Mucosa of rectum (tissue), 2 donors: ENCODE results near the gene ADORA2A.
A peak's percentile ranks its signal among the peaks of the same experiment; 100 is the strongest.

Experiments used
- H3K27ac ChIP-seq, 2 donors: one replicate each; pipeline ENCODE4 v1.7.0; 2013; ENCODE audit warnings: inconsistent platforms in 2 of 2, low read depth in 2 of 2, low read length in 2 of 2
- H3K27me3 ChIP-seq, 2 donors: one replicate each; pipeline ENCODE4 v1.7.0; 2013; ENCODE audit warnings: low read length in 2 of 2; ENCODE audit not compliant: control insufficient read depth in 2 of 2, insufficient read depth in 2 of 2
- H3K36me3 ChIP-seq, 2 donors: one replicate each; pipeline ENCODE4 v1.7.0; 2013; ENCODE audit warnings: low read length in 2 of 2; ENCODE audit not compliant: control insufficient read depth in 2 of 2, insufficient read depth in 2 of 2
- H3K4me1 ChIP-seq, 2 donors: one replicate each; pipeline ENCODE4 v1.7.0; 2013; ENCODE audit warnings: low read length in 2 of 2, mild to moderate bottlenecking in 1 of 2; ENCODE audit not compliant: control insufficient read depth in 2 of 2, insufficient read depth in 2 of 2
- H3K4me3 ChIP-seq, 2 donors: one replicate each; pipeline ENCODE4 v1.7.0; 2013; ENCODE audit warnings: low read length in 2 of 2
- H3K9ac ChIP-seq, 2 donors: one replicate each; pipeline ENCODE4 v1.7.0; 2013; ENCODE audit warnings: low read length in 2 of 2, low read depth in 1 of 2, mild to moderate bottlenecking in 1 of 2
- H3K9me3 ChIP-seq, 2 donors: one replicate each; pipeline ENCODE4 v1.7.0; 2013; ENCODE audit warnings: low read length in 2 of 2; ENCODE audit not compliant: control insufficient read depth in 2 of 2
- donor health status: healthy.
- donor health status: Normal muscosa, but diverticular disease.

ADORA2A gene

DNA sequence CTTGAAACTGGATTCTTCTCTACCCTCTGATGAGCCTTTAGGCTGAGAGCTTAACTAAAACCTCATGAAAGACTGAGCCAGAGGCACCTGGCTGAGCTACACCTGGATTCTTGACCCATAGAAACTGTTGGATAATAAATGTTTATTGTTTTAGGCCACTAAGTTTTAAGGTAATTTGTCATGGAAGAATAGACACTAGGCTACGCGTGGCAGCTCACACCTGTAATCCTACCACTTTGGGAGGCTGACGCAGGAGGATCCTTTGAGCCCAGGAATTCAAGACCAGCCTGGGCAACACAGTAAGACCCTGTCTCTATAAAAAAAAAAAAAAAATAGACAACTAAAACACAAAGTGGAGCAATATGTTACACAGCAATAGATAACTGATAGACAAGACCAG lies 38.6 kb downstream of the ADORA2A start:
- Histone ChIP-seq H3K9ac (no peak overlapping the region), H3K4me1 (peaks cover 0 to 6% of the 10 kb centered on the region in 2 donors), H3K36me3 (no peaks in the 10 kb centered on the region), H3K27me3 (no peaks in the 10 kb centered on the region), H3K27ac (no peak overlapping the region), H3K9me3 (no peaks in the 10 kb centered on the region), H3K4me3 (no peak overlapping the region)

DNA sequence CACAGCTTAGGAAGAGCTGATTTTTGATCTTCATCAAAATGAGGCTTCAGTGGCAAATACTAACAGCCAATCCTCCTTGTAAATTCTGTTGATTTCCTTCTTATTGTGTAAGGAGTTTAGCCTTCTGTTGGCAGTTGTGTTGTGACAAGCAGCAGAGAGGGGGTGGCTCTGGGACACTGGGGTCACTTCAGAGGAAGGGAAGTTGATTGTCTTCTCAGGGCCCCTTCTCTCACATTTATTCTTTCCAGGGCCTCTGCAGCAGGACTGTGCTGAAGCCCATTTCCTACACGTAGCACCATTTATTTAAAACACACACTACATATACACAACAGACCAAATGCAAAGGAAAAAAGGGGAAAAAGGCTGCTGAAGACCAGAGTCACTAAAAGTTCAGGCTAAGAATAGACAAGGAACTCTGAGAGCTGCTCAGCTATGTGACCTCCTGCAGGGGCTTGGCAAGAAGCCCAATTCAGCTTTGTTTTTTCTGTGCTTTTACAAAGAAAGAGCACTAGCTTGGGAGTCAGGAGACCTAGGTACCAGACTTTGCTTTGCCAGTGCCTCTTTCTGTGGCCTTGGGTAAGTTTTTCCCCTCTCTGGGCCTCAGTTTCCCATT lies 39.4 kb downstream of the ADORA2A start:
- Histone ChIP-seq H3K9me3 (no peaks in the 10 kb centered on the region), H3K27me3 (no peaks in the 10 kb centered on the region), H3K27ac (peak overlapping the region in 1 of 2 donors; percentile 23), H3K4me3 (no peak overlapping the region), H3K36me3 (no peaks in the 10 kb centered on the region), H3K9ac (no peak overlapping the region), H3K4me1 (peaks cover 0 to 6% of the 10 kb centered on the region in 2 donors)

- H3K4me3 ChIP-seq = no peak overlapping the region
- H3K9ac ChIP-seq = no peak overlapping the region
- H3K4me1 ChIP-seq = peaks cover 0 to 6% of the 10 kb centered on the region in 2 donors
- H3K27ac ChIP-seq = no peak overlapping the region
- no peaks in the 10 kb centered on the region for H3K36me3 ChIP-seq
- H3K9me3 ChIP-seq = no peaks in the 10 kb centered on the region
- H3K27me3 ChIP-seq = no peaks in the 10 kb centered on the region
Measured at GRCh38 chr22:24467340-24467739, 39.9 kb downstream of the ADORA2A start.

GRCh38 chr22:24471570-24471969 lies 44.2 kb downstream of the ADORA2A start:
- Histone ChIP-seq H3K9me3 (no peaks in the 10 kb centered on the region), H3K27me3 (no peaks in the 10 kb centered on the region), H3K4me1 (peaks cover 0 to 1% of the 10 kb centered on the region in 2 donors), H3K9ac (no peak overlapping the region), H3K27ac (no peak overlapping the region), H3K36me3 (no peaks in the 10 kb centered on the region), H3K4me3 (no peak overlapping the region)

DNA sequence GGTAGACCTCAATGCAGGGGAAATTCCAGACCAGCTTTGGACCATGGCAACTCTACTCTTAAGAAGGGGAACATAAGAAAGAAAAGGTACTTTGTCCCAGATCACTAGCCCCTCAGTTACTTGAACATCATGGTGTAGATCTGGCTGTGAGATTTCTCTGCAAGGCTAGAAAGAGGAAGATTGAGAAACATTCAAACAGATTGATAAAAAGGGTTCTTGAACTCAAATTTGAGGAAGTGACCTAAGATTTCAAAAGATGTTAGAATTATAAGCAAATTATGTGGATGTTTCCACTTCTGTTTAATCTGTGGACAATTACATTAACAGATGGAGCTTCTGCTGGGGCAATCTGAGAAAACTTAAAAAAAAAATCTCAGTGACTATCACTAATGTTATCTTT lies 45.9 kb downstream of the ADORA2A start:
- H3K36me3 ChIP-seq = no peaks in the 10 kb centered on the region
- H3K9me3 ChIP-seq = no peaks in the 10 kb centered on the region
- H3K27ac ChIP-seq = no peak overlapping the region
- no peak overlapping the region for H3K4me3 ChIP-seq
- H3K27me3 ChIP-seq = no peaks in the 10 kb centered on the region
- no peaks in the 10 kb centered on the region for H3K4me1 ChIP-seq
- no peak overlapping the region for H3K9ac ChIP-seq

DNA sequence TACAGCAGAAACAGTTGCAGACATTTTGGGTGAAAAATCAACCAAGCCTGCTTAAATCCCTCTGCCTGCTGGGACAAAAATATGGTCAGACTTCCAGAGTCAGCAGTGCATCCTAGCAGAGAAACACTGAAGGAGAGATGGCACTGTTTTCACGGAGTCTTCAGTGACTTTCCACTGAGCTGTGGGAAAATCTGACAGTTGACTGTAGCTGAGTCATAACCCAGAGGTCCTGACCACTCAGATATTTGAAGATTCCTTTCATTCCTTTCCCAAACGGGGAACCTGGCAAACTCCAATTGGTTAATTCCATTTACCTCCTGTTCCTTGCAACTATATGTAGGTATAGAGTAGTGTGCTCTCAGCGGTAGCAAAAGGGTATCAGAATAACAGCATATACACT lies 46.8 kb downstream of the ADORA2A start:
- Histone ChIP-seq H3K4me1 (no peaks in the 10 kb centered on the region), H3K9me3 (no peaks in the 10 kb centered on the region), H3K4me3 (no peak overlapping the region), H3K36me3 (no peaks in the 10 kb centered on the region), H3K9ac (no peak overlapping the region), H3K27me3 (no peaks in the 10 kb centered on the region), H3K27ac (no peak overlapping the region)

DNA sequence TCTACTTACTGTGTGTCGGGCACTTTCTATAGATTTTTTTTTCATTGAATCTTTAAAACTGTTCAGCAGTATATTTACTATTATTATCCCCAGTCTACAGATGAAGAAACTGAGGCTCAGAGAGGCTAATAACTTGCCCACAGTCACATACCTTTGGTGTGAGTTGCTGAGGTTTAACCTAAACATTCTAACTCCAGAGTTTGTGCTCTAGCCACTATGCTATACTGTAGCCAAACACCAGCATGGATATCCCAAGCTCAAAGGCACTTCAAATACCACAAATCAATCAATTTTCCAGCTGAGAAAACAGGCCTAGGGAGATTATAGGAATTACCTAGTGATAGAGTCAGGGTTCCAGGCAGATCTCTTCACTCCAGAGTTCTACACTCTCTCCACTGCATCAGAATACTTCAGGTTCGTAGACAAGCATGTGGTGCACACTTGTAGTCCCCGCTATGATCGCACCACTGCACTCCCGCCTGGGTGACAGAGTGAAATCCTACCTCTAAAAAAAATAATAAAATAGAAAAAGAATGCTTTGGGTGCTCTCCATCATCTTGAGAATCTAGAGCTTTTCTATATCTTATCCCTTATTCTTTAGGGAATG lies 47.4 kb downstream of the ADORA2A start:
- no peaks in the 10 kb centered on the region for H3K9me3 ChIP-seq
- no peak overlapping the region for H3K4me3 ChIP-seq
- no peak overlapping the region for H3K9ac ChIP-seq
- no peaks in the 10 kb centered on the region for H3K27me3 ChIP-seq
- no peaks in the 10 kb centered on the region for H3K4me1 ChIP-seq
- H3K27ac ChIP-seq = no peak overlapping the region
- H3K36me3 ChIP-seq = no peaks in the 10 kb centered on the region

GRCh38 chr22:24481641-24482040 lies 54.2 kb downstream of the ADORA2A start:
- H3K27me3 ChIP-seq = no peaks in the 10 kb centered on the region
- no peak overlapping the region for H3K4me3 ChIP-seq
- no peaks in the 10 kb centered on the region for H3K36me3 ChIP-seq
- no peaks in the 10 kb centered on the region for H3K4me1 ChIP-seq
- H3K9ac ChIP-seq = no peak overlapping the region
- no peak overlapping the region for H3K27ac ChIP-seq
- H3K9me3 ChIP-seq = no peaks in the 10 kb centered on the region

- Histone ChIP-seq H3K27ac (no peak overlapping the region), H3K36me3 (no peaks in the 10 kb centered on the region), H3K9ac (no peak overlapping the region), H3K4me1 (no peaks in the 10 kb centered on the region), H3K4me3 (no peak overlapping the region), H3K9me3 (no peaks in the 10 kb centered on the region), H3K27me3 (no peaks in the 10 kb centered on the region)
Measured at GRCh38 chr22:24482575-24482974, 55.2 kb downstream of the ADORA2A start.

- Histone ChIP-seq H3K27ac (no peak overlapping the region), H3K4me3 (no peak overlapping the region), H3K9me3 (no peaks in the 10 kb centered on the region), H3K4me1 (no peaks in the 10 kb centered on the region), H3K36me3 (no peaks in the 10 kb centered on the region), H3K27me3 (no peaks in the 10 kb centered on the region), H3K9ac (no peak overlapping the region)
Measured at GRCh38 chr22:24482998-24483397, 55.6 kb downstream of the ADORA2A start.
